ENCODE measurements around the gene CEPT1. TPM values are rescaled to one million over a fixed set of nuclear protein-coding genes. Genes with fewer than 3 reads are reported as not detected.

The CEPT1 gene
- total and polyA plus RNA-seq, 8 donors = 8.5 to 23.8 (median 13.1) TPM

DNA sequence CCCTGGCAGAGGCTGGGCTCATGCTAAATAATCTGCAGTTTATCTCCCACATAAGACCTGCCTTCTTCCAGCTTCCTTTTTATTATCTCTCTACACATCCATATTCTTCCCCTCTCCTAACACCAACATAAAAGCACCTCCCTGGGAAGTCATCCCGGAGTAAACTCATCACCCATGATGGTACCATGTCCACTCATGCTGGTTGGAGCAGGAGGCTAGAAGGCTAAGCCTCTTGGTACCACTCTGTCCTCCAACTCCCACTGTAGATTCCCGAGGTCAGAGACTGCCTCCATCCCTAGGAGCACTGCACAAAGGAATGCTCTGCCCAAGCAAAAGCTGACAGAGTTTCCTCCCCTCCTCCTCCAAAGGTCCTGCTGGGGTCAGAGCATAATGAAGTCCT, 56.2 kb downstream of the CEPT1 start:
- Histone ChIP-seq H3K36me3 (peaks cover 0 to 36% (median 7%) of the 10 kb centered on the region in 3 donors), H3K27ac (no peak overlapping the region), H3K27me3 (no peaks in the 10 kb centered on the region), H3K4me1 (peaks cover 20 to 33% (median 23%) of the 10 kb centered on the region in 3 donors), H3K4me3 (no peak overlapping the region), H3K9me3 (no peaks in the 10 kb centered on the region)
- DNase-seq (no peak), ATAC-seq (no peak), FAIRE-seq (no peak)
- TF ChIP-seq, protein P1, sequence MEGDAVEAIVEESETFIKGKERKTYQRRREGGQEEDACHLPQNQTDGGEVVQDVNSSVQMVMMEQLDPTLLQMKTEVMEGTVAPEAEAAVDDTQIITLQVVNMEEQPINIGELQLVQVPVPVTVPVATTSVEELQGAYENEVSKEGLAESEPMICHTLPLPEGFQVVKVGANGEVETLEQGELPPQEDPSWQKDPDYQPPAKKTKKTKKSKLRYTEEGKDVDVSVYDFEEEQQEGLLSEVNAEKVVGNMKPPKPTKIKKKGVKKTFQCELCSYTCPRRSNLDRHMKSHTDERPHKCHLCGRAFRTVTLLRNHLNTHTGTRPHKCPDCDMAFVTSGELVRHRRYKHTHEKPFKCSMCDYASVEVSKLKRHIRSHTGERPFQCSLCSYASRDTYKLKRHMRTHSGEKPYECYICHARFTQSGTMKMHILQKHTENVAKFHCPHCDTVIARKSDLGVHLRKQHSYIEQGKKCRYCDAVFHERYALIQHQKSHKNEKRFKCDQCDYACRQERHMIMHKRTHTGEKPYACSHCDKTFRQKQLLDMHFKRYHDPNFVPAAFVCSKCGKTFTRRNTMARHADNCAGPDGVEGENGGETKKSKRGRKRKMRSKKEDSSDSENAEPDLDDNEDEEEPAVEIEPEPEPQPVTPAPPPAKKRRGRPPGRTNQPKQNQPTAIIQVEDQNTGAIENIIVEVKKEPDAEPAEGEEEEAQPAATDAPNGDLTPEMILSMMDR (IDR thresholded peaks at IDR 0.05) = no peak
- 91 to 98% methylated on average over 2 of the region's 2 CpGs for WGBS, 2 donors
- intact Hi-C loops (cut with DNase I) = no loop called here

DNA sequence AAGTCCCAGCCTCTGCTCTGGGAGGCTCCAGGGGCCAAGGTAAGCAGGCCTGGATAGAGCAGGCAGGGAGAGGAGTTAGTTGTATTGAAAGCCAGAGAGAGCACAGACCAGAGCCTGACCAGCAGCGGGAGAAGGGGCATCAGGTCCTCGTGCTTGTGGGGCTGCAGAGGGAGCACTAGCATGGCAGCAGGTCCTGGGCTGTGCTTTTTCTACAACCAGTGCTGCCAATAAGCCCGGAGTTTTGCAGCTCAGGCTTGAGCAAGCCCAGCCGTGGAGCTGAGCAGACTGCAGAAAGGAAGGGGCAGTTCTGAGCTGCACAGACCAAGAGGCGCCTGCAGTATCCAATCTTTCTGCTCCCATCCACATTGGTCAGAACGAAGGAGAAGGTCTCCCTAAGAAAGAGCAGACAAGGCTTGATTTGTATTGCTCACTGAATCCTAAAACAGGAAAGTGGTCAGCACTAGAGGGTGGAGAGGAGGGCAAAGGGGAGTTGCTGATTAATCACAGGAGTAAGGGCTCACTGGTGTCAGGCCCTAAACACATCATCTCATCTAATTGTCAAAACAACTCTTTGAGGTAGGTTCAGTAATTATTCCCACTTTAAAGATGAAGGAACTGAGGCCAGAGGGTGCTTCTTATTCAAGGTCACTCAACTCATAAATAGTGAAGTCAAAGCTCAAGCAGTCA, 57.7 kb downstream of the CEPT1 start:
- 68 to 84% methylated on average over 6 of the region's 6 CpGs for WGBS, 2 donors
- intact Hi-C loops (cut with DNase I) = no loop called here
- Histone ChIP-seq H3K36me3 (peaks cover 0 to 28% (median 7%) of the 10 kb centered on the region in 3 donors), H3K4me3 (peak overlapping the region in 1 of 4 donors; percentile 22), H3K4me1 (peaks cover 32 to 40% (median 34%) of the 10 kb centered on the region in 3 donors), H3K9me3 (no peaks in the 10 kb centered on the region), H3K27me3 (no peaks in the 10 kb centered on the region), H3K27ac (no peak overlapping the region)
- FAIRE-seq = no peak
- TF ChIP-seq, protein P1 (IDR thresholded peaks at IDR 0.05) = no peak
- DNase-seq = no peak
- ATAC-seq = no peak

DNA sequence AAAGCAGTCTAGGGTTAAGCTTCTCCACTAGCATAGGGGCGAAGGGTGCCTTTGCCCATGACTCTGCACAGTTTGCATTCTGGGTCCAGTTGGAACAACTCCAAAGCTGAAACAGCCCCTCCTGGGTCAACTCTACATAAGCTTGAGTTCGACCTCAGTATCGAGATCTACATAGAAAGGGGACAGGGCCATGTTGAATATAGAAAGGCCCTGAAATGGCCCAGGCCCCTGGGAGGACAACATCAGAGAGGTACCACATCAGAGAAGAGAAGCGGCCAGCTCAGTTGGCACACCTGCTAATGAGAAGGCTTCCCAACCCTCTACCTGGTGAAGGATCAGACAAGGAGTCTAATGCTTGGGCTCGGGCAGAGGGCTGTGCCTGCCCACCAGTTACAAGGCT, 58.8 kb downstream of the CEPT1 start:
- intact Hi-C loops (cut with DNase I) = no loop called here
- TF ChIP-seq, protein P1 (IDR thresholded peaks at IDR 0.05) = no peak
- Histone ChIP-seq H3K4me1 (peaks cover 34 to 39% (median 38%) of the 10 kb centered on the region in 3 donors), H3K27me3 (no peaks in the 10 kb centered on the region), H3K9me3 (no peaks in the 10 kb centered on the region), H3K27ac (peak overlapping the region in 2 of 4 donors; percentile 70 to 94), H3K4me3 (peak overlapping the region in 1 of 4 donors; percentile 22), H3K36me3 (peaks cover 0 to 28% (median 7%) of the 10 kb centered on the region in 3 donors)
- ATAC-seq = no peak
- 93 to 94% methylated on average over 5 of the region's 5 CpGs for WGBS, 2 donors
- FAIRE-seq = no peak
- DNase-seq = no peak

DNA sequence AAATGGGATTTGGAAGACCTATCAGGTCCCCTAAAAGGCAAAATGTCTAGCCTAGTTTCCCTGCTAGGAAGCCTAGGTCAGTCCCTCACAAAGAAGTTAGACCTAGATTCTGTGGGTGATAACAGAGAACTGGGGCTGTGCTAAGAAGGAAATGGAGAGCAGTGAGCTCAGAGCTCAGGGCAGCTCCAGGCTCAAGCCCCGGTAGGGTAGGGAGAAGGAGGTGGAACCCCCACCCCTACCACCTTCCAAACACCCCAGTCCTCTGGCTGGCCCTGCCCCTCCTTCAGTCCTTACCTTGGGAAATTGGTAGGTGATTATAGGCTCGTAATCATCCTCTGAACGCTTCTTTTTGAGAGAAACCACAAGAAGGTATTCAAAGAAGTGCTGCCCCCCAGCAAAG, 59.3 kb downstream of the CEPT1 start:
- H3K4me3 ChIP-seq = peak overlapping the region in 1 of 4 donors; percentile 22
- FAIRE-seq = no peak
- no peaks in the 10 kb centered on the region for H3K9me3 ChIP-seq
- no peak for ATAC-seq
- TF ChIP-seq, protein P1 (IDR thresholded peaks at IDR 0.05) = no peak
- H3K36me3 ChIP-seq = peaks cover 0 to 28% (median 7%) of the 10 kb centered on the region in 3 donors
- intact Hi-C loops (cut with DNase I) = no loop called here
- no peaks in the 10 kb centered on the region for H3K27me3 ChIP-seq
- H3K4me1 ChIP-seq = peaks cover 34 to 38% (median 36%) of the 10 kb centered on the region in 3 donors
- no peak for DNase-seq
- whole genome bisulfite sequencing, 2 donors = 69 to 77% methylated on average over 3 of the region's 3 CpGs
- peak overlapping the region; percentile 51 to 94 (median 62) for H3K27ac ChIP-seq
